IMR-90 (cell line): ENCODE results near the gene RAB12. TPM values are rescaled to one million over a fixed set of nuclear protein-coding genes. Genes with fewer than 3 reads are reported as not detected.

Source experiments
- ATAC-seq: fragments of 200-7000 bp; cut with Tn5 transposase; 2 replicates; pipeline ENCODE4 v1.9.1; 2020; ENCODE audit warnings: low read depth, mild to moderate bottlenecking, moderate library complexity
- BruUV-seq: library from RNA; stranded (reverse); fragments of 400-500 nt; replicated peaks from 2 replicates; lab custom pipeline; 2021; lab: Mats Ljungman, UMichigan
- CTCF ChIA-PET: fragments of 300-600 bp; formaldehyde crosslinking; extraction: SDS; loops from one replicate; lab custom pipeline; 2021; ENCODE audit warnings: antibody characterized with exemption; lab: Yijun Ruan, JAX
- POLR2A ChIA-PET: fragments of 300-600 bp; sonication (Branson Sonifier 250); formaldehyde crosslinking; loops from one replicate; lab custom pipeline; 2022; ENCODE audit warnings: antibody characterized with exemption; ENCODE audit not compliant: unreplicated experiment; lab: Charles Lee
- DNase-seq: peaks from one replicate; pipeline ENCODE4 v3.0.0; 2013
- H2AFZ ChIP-seq: replicated peaks from 2 replicates; pipeline ENCODE3; 2013; ENCODE audit warnings: low read length, mild to moderate bottlenecking; ENCODE audit not compliant: poor library complexity
- H2AK5ac ChIP-seq: 2 replicates; pipeline ENCODE4 v1.6.1; 2013; ENCODE audit warnings: low read depth, low read length, inconsistent platforms
- H2AK9ac ChIP-seq: replicated peaks from 2 replicates; pipeline ENCODE3; 2013; ENCODE audit warnings: mild to moderate bottlenecking, low read depth, low read length, moderate library complexity; ENCODE audit not compliant: poor library complexity
- H2BK120ac ChIP-seq: 2 replicates; pipeline ENCODE4 v1.6.1; 2013; ENCODE audit warnings: low read depth, low read length, inconsistent platforms
- H2BK15ac ChIP-seq: 3 replicates; pipeline ENCODE4 v1.6.1; 2013; ENCODE audit warnings: low read depth, low read length, inconsistent platforms
- H2BK20ac ChIP-seq: 2 replicates; pipeline ENCODE4 v1.6.1; 2013; ENCODE audit warnings: low read depth, mild to moderate bottlenecking, inconsistent platforms, low read length, moderate library complexity
- H2BK5ac ChIP-seq: 2 replicates; pipeline ENCODE4 v1.6.1; 2013; ENCODE audit warnings: mild to moderate bottlenecking, low read depth, low read length, inconsistent platforms; ENCODE audit not compliant: poor library complexity, severe bottlenecking
- H3K14ac ChIP-seq: replicated peaks from 2 replicates; pipeline ENCODE4 v1.6.1; 2013; ENCODE audit warnings: low read depth, low read length, inconsistent platforms
- H3K18ac ChIP-seq: 2 replicates; pipeline ENCODE4 v1.6.1; 2013; ENCODE audit warnings: low read depth, low read length, control low read depth
- H3K23ac ChIP-seq: 2 replicates; pipeline ENCODE4 v1.6.1; 2013; ENCODE audit warnings: low read depth, low read length, inconsistent platforms
- H3K27ac ChIP-seq: 2 replicates; pipeline ENCODE4 v1.5.1; 2013; ENCODE audit warnings: mild to moderate bottlenecking, control low read depth, low read length; ENCODE audit not compliant: insufficient read depth
- H3K27me3 ChIP-seq: 2 replicates; pipeline ENCODE4 v1.6.1; 2013; ENCODE audit warnings: low read length; ENCODE audit not compliant: control insufficient read depth, insufficient read depth
- H3K36me3 ChIP-seq: 2 replicates; pipeline ENCODE4 v1.6.1; 2013; ENCODE audit warnings: low read length, mixed read lengths; ENCODE audit not compliant: control insufficient read depth, insufficient read depth
- H3K4ac ChIP-seq: 2 replicates; pipeline ENCODE4 v1.6.1; 2013; ENCODE audit warnings: low read depth, low read length, inconsistent platforms
- H3K4me1 ChIP-seq: 2 replicates; pipeline ENCODE4 v1.6.1; 2013; ENCODE audit warnings: low read length, mixed read lengths; ENCODE audit not compliant: control insufficient read depth, insufficient read depth
- H3K4me2 ChIP-seq: 2 replicates; pipeline ENCODE4 v1.6.1; 2013; ENCODE audit warnings: low read depth, mild to moderate bottlenecking, control low read depth, low read length, moderate library complexity
- H3K4me3 ChIP-seq: 2 replicates; pipeline ENCODE4 v1.5.1; 2013; ENCODE audit warnings: low read depth, mild to moderate bottlenecking, control low read depth, low read length, moderate library complexity; ENCODE audit not compliant: insufficient read depth
- H3K56ac ChIP-seq: 2 replicates; pipeline ENCODE4 v1.6.1; 2013; ENCODE audit warnings: low read length, inconsistent platforms; ENCODE audit not compliant: insufficient read depth; ENCODE audit errors: extremely low read depth
- H3K79me1 ChIP-seq, 2 experiments: 2 replicates each; pipeline ENCODE4 v1.6.1; 2013; ENCODE audit warnings: low read length in 2 of 2, inconsistent platforms in 1 of 2, low read depth in 1 of 2
- H3K9ac ChIP-seq: 2 replicates; pipeline ENCODE4 v1.6.1; 2013; ENCODE audit warnings: low read depth, low read length, control low read depth
- H3K9me1 ChIP-seq: 2 replicates; pipeline ENCODE4 v1.6.1; 2013; ENCODE audit warnings: low read length, inconsistent platforms; ENCODE audit not compliant: insufficient read depth
- H3K9me3 ChIP-seq: 2 replicates; pipeline ENCODE4 v1.6.1; 2013; ENCODE audit warnings: low read length; ENCODE audit not compliant: control insufficient read depth, insufficient read depth
- H4K20me1 ChIP-seq: 2 replicates; pipeline ENCODE4 v1.6.1; 2013; ENCODE audit warnings: low read length, inconsistent platforms; ENCODE audit not compliant: insufficient read depth
- H4K5ac ChIP-seq: 2 replicates; pipeline ENCODE4 v1.6.1; 2013; ENCODE audit warnings: mild to moderate bottlenecking, low read depth, low read length, control low read depth
- H4K8ac ChIP-seq, 2 experiments: 2 replicates each; pipeline ENCODE4 v1.6.1; 2013; ENCODE audit warnings: low read depth in 2 of 2, low read length in 2 of 2, control low read depth in 1 of 2, inconsistent platforms in 1 of 2
- H4K91ac ChIP-seq: 2 replicates; pipeline ENCODE4 v1.6.1; 2013; ENCODE audit warnings: low read depth, low read length, inconsistent platforms; ENCODE audit not compliant: insufficient read depth
- CHD1 ChIP-seq: IDR thresholded peaks from 2 replicates; pipeline ENCODE4 v1.6.1; 2012; ENCODE audit warnings: low read depth, low read length, improper control_type of control experiment
- CTCF ChIP-seq: conservative IDR thresholded peaks from 2 replicates; pipeline ENCODE4 v1.5.1; 2012; ENCODE audit warnings: mild to moderate bottlenecking, low read depth, low read length, improper control_type of control experiment
- ELK1 ChIP-seq: fragments of 150-350 bp; IDR thresholded peaks from 2 replicates; pipeline ENCODE4 v1.6.1; 2016; ENCODE audit warnings: low read depth, mild to moderate bottlenecking, low read length, moderate library complexity, borderline replicate concordance
- MAZ ChIP-seq: IDR thresholded peaks from 2 replicates; pipeline ENCODE4 v1.6.1; 2012; ENCODE audit warnings: low read depth, mild to moderate bottlenecking, low read length, improper control_type of control experiment, moderate library complexity, borderline replicate concordance
- RAD21 ChIP-seq: IDR thresholded peaks from 2 replicates; pipeline ENCODE4 v1.6.1; 2012; ENCODE audit warnings: low read length, improper control_type of control experiment
- RFX5 ChIP-seq: IDR thresholded peaks from 2 replicates; pipeline ENCODE4 v1.8.0; 2012; ENCODE audit warnings: low read depth, mild to moderate bottlenecking, low read length, moderate library complexity
- SMC3 ChIP-seq: fragments of 150-350 bp; IDR thresholded peaks from 2 replicates; pipeline ENCODE4 v1.6.1; 2016; ENCODE audit warnings: low read depth, mild to moderate bottlenecking, antibody characterized with exemption, low read length, moderate library complexity
- USF2 ChIP-seq: fragments of 150-350 bp; IDR thresholded peaks from 2 replicates; pipeline ENCODE4 v1.6.1; 2017; ENCODE audit warnings: mild to moderate bottlenecking, antibody characterized with exemption, low read length, low read depth
- WGBS, 2 experiments: methylation state at CpG; one replicate each; pipeline versions ENCODE4 v1.1.5 to v1.1.7; 2013; ENCODE audit warnings: missing lambda C conversion rate in 2 of 2; ENCODE audit not compliant: insufficient read length in 1 of 2; ENCODE audit errors: extremely low coverage in 2 of 2; 5-methylcytosine and 5-hydroxymethylcytosine counted together
- dilution Hi-C: fragments of 300-500 bp; cut with HindIII; formaldehyde crosslinking; loops from one replicate; pipeline ENCODE4 v1.14.3; 2018; ENCODE audit warnings: low sequenced_read_pairs; ENCODE audit not compliant: unreplicated experiment
- in situ Hi-C: fragments of 300-500 bp; cut with MboI; formaldehyde crosslinking; loops from 3 replicates; pipeline ENCODE4 v1.14.3; 2019; ENCODE audit warnings: low sequenced_read_pairs, inconsistent platforms, mixed read lengths
- intact Hi-C: fragments of 100-400 bp; cut with micrococcal nuclease; formaldehyde crosslinking; loops from 2 replicates; pipeline ENCODE4 v1.10.0; 2022
- polyA plus RNA-seq, 3 experiments: library from polyadenylated mRNA; depleted of rRNA; stranded (reverse); fragments of >200 nt; gene quantifications; 2 replicates each; pipeline ENCODE4 v1.2.3, GENCODE V29; 2012; ENCODE audit warnings: low replicate concordance in 1 of 3
- total RNA-seq: library from RNA; depleted of rRNA; stranded (reverse); fragments of >200 nt; gene quantifications from 2 replicates; pipeline ENCODE4 v1.2.3, GENCODE V29; 2012

RAB12 gene
- total and polyA plus RNA-seq, 2 of the 4 experiments (the other 2 are of a cell fraction): 14.9 to 19.2 TPM

GRCh38 chr18:8684577-8684976, 75.3 kb downstream of the RAB12 start:
- Histone ChIP-seq H3K14ac (no peak overlapping the region), H2BK120ac (no peak overlapping the region), H4K5ac (no peak overlapping the region), H3K4me2 (no peak overlapping the region), H2BK5ac (no peak overlapping the region), H2BK15ac (no peak overlapping the region), H3K9me3 (no peaks in the 10 kb centered on the region), H2BK20ac (no peak overlapping the region), H4K20me1 (no peaks in the 10 kb centered on the region), H2AK5ac (no peak overlapping the region), H3K27ac (no peak overlapping the region), H3K23ac (no peak overlapping the region), H3K27me3 (no peaks in the 10 kb centered on the region), H4K91ac (no peak overlapping the region), H3K9ac (no peak overlapping the region), H3K9me1 (peaks cover 8% of the 10 kb centered on the region; the same call in 1 of the 2 replicates), H3K4me3 (no peak overlapping the region), H2AFZ (no peak overlapping the region), H3K79me1 (no peaks in the 10 kb centered on the region), H3K36me3 (no peaks in the 10 kb centered on the region), H3K4ac (no peak overlapping the region), H3K18ac (no peak overlapping the region), H4K8ac (no peak overlapping the region), H3K4me1 (peaks cover 9% of the 10 kb centered on the region), H3K56ac (no peak overlapping the region), H2AK9ac (no peak overlapping the region)
- ATAC-seq (no peak), DNase-seq (no peak)
- POLR2A ChIA-PET: no interaction called here
- no TSS peak for BruUV-seq
- CTCF ChIA-PET: no interaction called here
- dilution Hi-C loops: loop anchor here (25.0 kb wide), 1 partner anchor 303 kb away; no protein-coding TSS in a partner anchor
- in situ Hi-C loops: no loop called here
- WGBS, 2 experiments: no CpG with 5 or more reads among the region's 7 CpGs
- intact Hi-C loops: no loop called here
- TF ChIP-seq RFX5: no peak
- TF ChIP-seq RAD21: no peak
- TF ChIP-seq CTCF: no peak
- no peak for TF ChIP-seq USF2
- TF ChIP-seq SMC3: no peak
- TF ChIP-seq CHD1: no peak
- TF ChIP-seq ELK1: no peak
- TF ChIP-seq MAZ: no peak
